ENCODE data around the gene ZNF618.

ZNF618 gene

DNA sequence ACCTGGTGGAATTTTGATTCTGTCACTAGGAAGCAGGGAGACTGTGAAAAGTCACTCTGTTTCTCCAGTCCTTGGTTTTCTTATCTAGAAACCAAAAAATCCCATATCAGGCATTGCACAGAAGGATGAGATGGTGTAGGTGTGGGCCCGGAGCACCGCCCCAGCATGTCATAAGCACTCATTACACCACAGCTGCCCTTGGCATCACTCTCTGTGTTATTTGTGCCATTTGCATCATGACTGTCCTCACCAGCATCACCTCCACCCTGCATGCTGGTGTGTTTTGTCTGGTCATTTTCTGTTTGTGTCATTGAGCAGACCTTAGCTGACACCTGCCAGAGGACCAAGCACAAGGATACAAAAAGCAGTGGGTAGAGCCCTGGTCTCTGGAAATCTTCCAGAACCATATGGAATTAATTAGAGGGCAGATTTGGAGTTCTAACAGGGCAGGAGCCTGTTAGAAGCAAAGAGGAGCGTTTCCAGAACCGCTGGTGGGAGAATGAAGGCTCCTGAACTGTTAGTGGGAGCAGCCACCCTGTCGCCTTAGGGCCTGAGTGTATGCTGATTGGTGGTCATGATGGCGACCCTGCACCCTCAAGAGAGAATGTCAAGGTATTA, 102.7 kb downstream of the ZNF618 start:
- TF ChIP-seq, protein P1, sequence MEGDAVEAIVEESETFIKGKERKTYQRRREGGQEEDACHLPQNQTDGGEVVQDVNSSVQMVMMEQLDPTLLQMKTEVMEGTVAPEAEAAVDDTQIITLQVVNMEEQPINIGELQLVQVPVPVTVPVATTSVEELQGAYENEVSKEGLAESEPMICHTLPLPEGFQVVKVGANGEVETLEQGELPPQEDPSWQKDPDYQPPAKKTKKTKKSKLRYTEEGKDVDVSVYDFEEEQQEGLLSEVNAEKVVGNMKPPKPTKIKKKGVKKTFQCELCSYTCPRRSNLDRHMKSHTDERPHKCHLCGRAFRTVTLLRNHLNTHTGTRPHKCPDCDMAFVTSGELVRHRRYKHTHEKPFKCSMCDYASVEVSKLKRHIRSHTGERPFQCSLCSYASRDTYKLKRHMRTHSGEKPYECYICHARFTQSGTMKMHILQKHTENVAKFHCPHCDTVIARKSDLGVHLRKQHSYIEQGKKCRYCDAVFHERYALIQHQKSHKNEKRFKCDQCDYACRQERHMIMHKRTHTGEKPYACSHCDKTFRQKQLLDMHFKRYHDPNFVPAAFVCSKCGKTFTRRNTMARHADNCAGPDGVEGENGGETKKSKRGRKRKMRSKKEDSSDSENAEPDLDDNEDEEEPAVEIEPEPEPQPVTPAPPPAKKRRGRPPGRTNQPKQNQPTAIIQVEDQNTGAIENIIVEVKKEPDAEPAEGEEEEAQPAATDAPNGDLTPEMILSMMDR (IDR thresholded peaks at IDR 0.05; ENCODE audit: low read depth, low read length, poor library complexity, severe bottlenecking) = no peak
- TF ChIP-seq EZH2phosphoT487 (IDR thresholded peaks at IDR 0.05; ENCODE audit: borderline replicate concordance, low read length) = no peak
- H3F3A ChIP-seq (ENCODE audit: control insufficient read depth, insufficient read depth) = no peaks in the 10 kb centered on the region
- no peak overlapping the region for H3K27ac ChIP-seq (ENCODE audit: low read depth, low read length)
- no peaks in the 10 kb centered on the region for H3K79me2 ChIP-seq (ENCODE audit: control insufficient read depth, low read length)
- no peaks in the 10 kb centered on the region for H3K4me1 ChIP-seq (ENCODE audit: control insufficient read depth, low read length)
- H3K9me3 ChIP-seq (ENCODE audit: control insufficient read depth, insufficient read depth, low read length) = no peaks in the 10 kb centered on the region
- H3K9me2 ChIP-seq (replicated peaks; ENCODE audit: control insufficient read depth, low read length) = no peaks in the 10 kb centered on the region
- peaks cover 18% of the 10 kb centered on the region for H3K27me3 ChIP-seq (ENCODE audit: control insufficient read depth, low read length)
- no peaks in the 10 kb centered on the region for H3K36me3 ChIP-seq (ENCODE audit: control insufficient read depth, low read length)
- H4K20me1 ChIP-seq (ENCODE audit: control insufficient read depth, insufficient read depth, low read depth, low read length) = no peaks in the 10 kb centered on the region
- H3K4me2 ChIP-seq (ENCODE audit: low read length) = no peak overlapping the region
- H3K4me3 ChIP-seq (ENCODE audit: low read length) = no peak overlapping the region

DNA sequence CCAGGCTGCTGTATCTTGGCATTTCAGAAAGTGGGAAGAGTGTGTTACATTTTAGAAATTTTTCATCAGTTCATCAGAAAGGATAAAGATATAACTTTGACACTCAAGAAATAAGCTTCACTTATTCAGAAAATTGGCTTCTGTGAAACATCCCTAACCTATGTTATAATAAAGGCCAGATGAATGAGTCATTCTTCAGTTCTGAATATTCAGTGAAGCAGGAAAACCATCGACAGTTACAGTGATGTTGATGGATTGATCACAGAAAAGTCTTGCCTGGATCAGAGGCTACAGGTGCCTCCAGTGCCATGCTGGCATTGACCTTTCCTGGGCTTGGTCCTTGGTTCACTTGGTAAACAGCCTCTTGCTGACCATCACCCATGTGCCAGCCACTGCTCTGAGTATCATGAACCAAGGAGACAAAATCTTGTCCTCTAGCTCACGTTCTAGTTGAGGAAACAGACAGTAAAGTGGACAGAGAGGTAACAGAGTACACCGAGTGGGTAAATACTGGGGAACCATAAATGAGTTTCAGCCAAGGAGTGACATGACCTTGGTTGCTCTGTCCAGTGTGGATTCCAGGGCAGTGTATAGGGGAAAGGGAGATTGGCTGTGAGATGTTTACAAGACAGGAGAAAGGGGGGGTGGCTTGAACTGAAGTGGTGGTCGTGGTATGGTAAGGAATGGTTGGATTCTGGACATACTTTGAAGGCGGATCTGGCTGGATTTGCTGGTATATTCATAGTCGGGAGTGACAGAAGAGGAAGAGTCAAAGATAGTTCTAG, 103.4 kb downstream of the ZNF618 start:
- TF ChIP-seq EZH2phosphoT487 (IDR thresholded peaks at IDR 0.05; ENCODE audit: borderline replicate concordance, low read length) = no peak
- TF ChIP-seq, protein P1 (IDR thresholded peaks at IDR 0.05; ENCODE audit: low read depth, low read length, poor library complexity, severe bottlenecking) = no peak
- H3F3A ChIP-seq (ENCODE audit: control insufficient read depth, insufficient read depth) = no peaks in the 10 kb centered on the region
- H3K4me3 ChIP-seq (ENCODE audit: low read length) = no peak overlapping the region
- no peaks in the 10 kb centered on the region for H3K9me2 ChIP-seq (replicated peaks; ENCODE audit: control insufficient read depth, low read length)
- H3K4me2 ChIP-seq (ENCODE audit: low read length) = no peak overlapping the region
- no peaks in the 10 kb centered on the region for H3K9me3 ChIP-seq (ENCODE audit: control insufficient read depth, insufficient read depth, low read length)
- H3K27me3 ChIP-seq (ENCODE audit: control insufficient read depth, low read length) = peaks cover 14% of the 10 kb centered on the region
- no peak overlapping the region for H3K27ac ChIP-seq (ENCODE audit: low read depth, low read length)
- H3K79me2 ChIP-seq (ENCODE audit: control insufficient read depth, low read length) = no peaks in the 10 kb centered on the region
- H4K20me1 ChIP-seq (ENCODE audit: control insufficient read depth, insufficient read depth, low read depth, low read length) = no peaks in the 10 kb centered on the region
- no peaks in the 10 kb centered on the region for H3K4me1 ChIP-seq (ENCODE audit: control insufficient read depth, low read length)
- H3K36me3 ChIP-seq (ENCODE audit: control insufficient read depth, low read length) = no peaks in the 10 kb centered on the region

DNA sequence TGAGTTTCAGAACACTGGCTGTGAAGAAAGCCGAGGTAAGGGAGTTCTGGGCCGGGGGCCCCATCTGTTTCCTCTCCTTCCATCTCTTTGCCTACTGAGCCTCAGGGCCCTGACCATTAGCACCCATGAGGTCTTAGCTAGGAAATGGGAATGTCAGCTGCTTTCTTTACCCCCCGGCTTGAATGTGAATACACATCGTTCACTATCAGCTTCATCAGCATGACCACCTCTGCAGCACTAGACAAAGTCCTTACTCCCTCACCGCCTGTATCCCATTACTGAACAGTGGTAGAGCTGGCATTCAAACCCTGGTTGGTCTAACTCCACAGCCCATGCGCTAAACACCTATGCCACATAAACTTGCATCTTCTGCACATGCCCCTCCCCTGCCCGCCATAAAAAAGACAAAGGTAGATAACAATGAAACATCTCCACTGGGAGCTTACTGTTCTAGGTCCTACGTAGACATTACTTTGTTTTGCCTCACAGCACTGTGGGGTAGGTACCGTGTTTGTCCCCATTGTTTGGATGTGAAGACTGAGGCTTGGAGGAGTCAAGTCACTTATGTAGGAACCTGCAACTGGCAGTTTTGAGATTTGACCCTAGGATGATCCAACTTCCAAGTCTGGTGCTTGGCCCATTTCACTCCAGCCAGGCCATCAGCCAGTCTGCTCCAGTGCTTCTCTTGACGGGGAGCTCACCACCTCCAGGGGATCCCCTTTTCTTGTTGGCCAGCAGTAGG, 108.7 kb downstream of the ZNF618 start:
- H3K4me2 ChIP-seq (ENCODE audit: low read length) = no peak overlapping the region
- no peaks in the 10 kb centered on the region for H4K20me1 ChIP-seq (ENCODE audit: control insufficient read depth, insufficient read depth, low read depth, low read length)
- no peaks in the 10 kb centered on the region for H3K9me3 ChIP-seq (ENCODE audit: control insufficient read depth, insufficient read depth, low read length)
- TF ChIP-seq, protein P1 (IDR thresholded peaks at IDR 0.05; ENCODE audit: low read depth, low read length, poor library complexity, severe bottlenecking) = no peak
- TF ChIP-seq EZH2phosphoT487 (IDR thresholded peaks at IDR 0.05; ENCODE audit: borderline replicate concordance, low read length) = no peak
- H3F3A ChIP-seq (ENCODE audit: control insufficient read depth, insufficient read depth) = no peaks in the 10 kb centered on the region
- no peaks in the 10 kb centered on the region for H3K36me3 ChIP-seq (ENCODE audit: control insufficient read depth, low read length)
- no peaks in the 10 kb centered on the region for H3K79me2 ChIP-seq (ENCODE audit: control insufficient read depth, low read length)
- H3K27me3 ChIP-seq (ENCODE audit: control insufficient read depth, low read length) = peaks cover 4% of the 10 kb centered on the region
- no peaks in the 10 kb centered on the region for H3K9me2 ChIP-seq (replicated peaks; ENCODE audit: control insufficient read depth, low read length)
- no peak overlapping the region for H3K27ac ChIP-seq (ENCODE audit: low read depth, low read length)
- no peaks in the 10 kb centered on the region for H3K4me1 ChIP-seq (ENCODE audit: control insufficient read depth, low read length)
- no peak overlapping the region for H3K4me3 ChIP-seq (ENCODE audit: low read length)
